Sigmoid colon (tissue), 7 donors: ENCODE results near the gene POLE2. TPM values are rescaled to one million over a fixed set of nuclear protein-coding genes. Genes with fewer than 3 reads are reported as not detected.

Experiments
- DNase-seq: peaks from one replicate; pipeline ENCODE4 v3.0.0-alpha.2; 2019
- H3K27ac ChIP-seq, 4 donors: fragments of 200-600 bp; sonication (generic); one replicate each; pipeline ENCODE4 v1.5.1; 2016 to 2019; ENCODE audit warnings: mild to moderate bottlenecking in 1 of 4
- H3K27me3 ChIP-seq, 3 donors: fragments of 200-600 bp; sonication (generic); one replicate each; pipeline ENCODE4 v1.5.1; 2019; ENCODE audit warnings: mild to moderate bottlenecking in 1 of 3
- H3K36me3 ChIP-seq, 4 donors: fragments of 200-600 bp; sonication (generic); one replicate each; pipeline ENCODE4 v1.5.1; 2016 to 2019
- H3K4me1 ChIP-seq, 4 donors: fragments of 200-600 bp; sonication (generic); one replicate each; pipeline ENCODE4 v1.5.1; 2017 to 2019
- H3K4me3 ChIP-seq, 4 donors: fragments of 200-600 bp; sonication (generic); one replicate each; pipeline ENCODE4 v1.5.1; 2017 to 2019; ENCODE audit warnings: mild to moderate bottlenecking in 2 of 4, moderate library complexity in 1 of 4
- H3K9me3 ChIP-seq, 4 donors: fragments of 200-600 bp in 3 of 4; sonication (generic) in 3 of 4; one replicate each; pipeline versions ENCODE4 v1.5.1 to v1.6.1; 2013 to 2019
- CTCF ChIP-seq, 4 experiments: fragments of 450-650 bp in 3 of 4; fragments of 200-600 bp in 1 of 4; IDR thresholded peaks; one replicate each; pipeline ENCODE4 v1.5.1; 2016 to 2019; ENCODE audit warnings: antibody characterized with exemption in 4 of 4, mild to moderate bottlenecking in 3 of 4, moderate library complexity in 2 of 4
- EP300 ChIP-seq, 4 donors: sonication (generic); formaldehyde crosslinking; IDR thresholded peaks; one replicate each; pipeline ENCODE4 v1.6.1; 2017; ENCODE audit warnings: antibody characterized with exemption in 4 of 4
- POLR2A ChIP-seq, 2 donors: fragments of 450-650 bp; IDR thresholded peaks; one replicate each; pipeline ENCODE4 v1.6.1; 2016; ENCODE audit warnings: antibody characterized with exemption in 2 of 2, mild to moderate bottlenecking in 2 of 2, moderate library complexity in 2 of 2
- POLR2AphosphoS5 ChIP-seq, 4 donors: sonication (generic); formaldehyde crosslinking; IDR thresholded peaks; one replicate each; pipeline ENCODE4 v1.6.1; 2017; ENCODE audit warnings: antibody characterized with exemption in 4 of 4
- WGBS, 2 donors: extraction: QIAGEN DNeasy Blood & Tissue Kit; methylation state at CpG; one replicate each; pipeline ENCODE4 v1.1.7; 2013; 5-methylcytosine and 5-hydroxymethylcytosine counted together
- intact Hi-C: fragments of 100-400 bp; cut with DNase I; formaldehyde crosslinking; loops from one replicate; pipeline ENCODE4 v1.15.1; 2023
- polyA plus RNA-seq, 3 donors: library from polyadenylated mRNA; stranded (reverse); fragments of 200-250 nt; gene quantifications; one replicate each; pipeline ENCODE4 v1.2.3, GENCODE V29; 2013
- total RNA-seq, 4 donors: library from RNA; depleted of rRNA; stranded (reverse); fragments of >200 nt; gene quantifications; one replicate each; pipeline ENCODE4 v1.1.0, GENCODE V29; 2016
- donor health status: healthy with polysubstance abuse.
- donor health status: Bipolar disorder and iron deficiency.
- donor health status: healthy.

POLE2 gene
- total and polyA plus RNA-seq, 7 donors, result 1.4 to 6.9 (median 3.1) TPM; not detected in 1

DNA sequence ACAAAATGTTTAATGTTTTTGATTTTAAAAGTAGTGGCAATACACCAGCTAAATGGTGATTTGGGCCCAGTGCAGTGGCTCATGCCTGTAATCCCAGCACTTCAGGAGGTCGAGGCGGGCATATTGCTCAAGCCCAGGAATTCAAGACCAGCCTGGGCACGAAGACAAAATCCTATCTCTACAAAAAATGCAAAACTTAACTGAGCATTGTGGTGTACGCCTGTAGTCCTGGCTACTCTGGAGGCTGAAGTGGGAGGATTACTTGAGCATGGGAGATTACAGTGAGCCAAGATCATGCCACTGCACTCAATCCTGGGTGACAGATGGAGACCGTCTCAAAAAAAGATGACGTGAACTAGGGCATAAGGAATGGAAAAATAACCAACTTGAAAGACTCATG lies 72.2 kb downstream of the POLE2 start:
- Histone ChIP-seq H3K9me3 (no peaks in the 10 kb centered on the region), H3K27ac (no peak overlapping the region), H3K36me3 (peaks cover 0 to 14% (median 3%) of the 10 kb centered on the region in 4 donors), H3K27me3 (no peaks in the 10 kb centered on the region), H3K4me3 (no peak overlapping the region), H3K4me1 (peaks cover 0 to 14% (median 7%) of the 10 kb centered on the region in 4 donors)
- no peak for DNase-seq
- TF ChIP-seq POLR2A (IDR thresholded peaks at IDR 0.05) (no peak), CTCF (IDR thresholded peaks at IDR 0.05) (no peak), POLR2AphosphoS5 (IDR thresholded peaks at IDR 0.05) (no peak), EP300 (IDR thresholded peaks at IDR 0.05) (no peak)
- WGBS, 2 donors, result 94 to 97% methylated on average over 6 of the region's 6 CpGs
- intact Hi-C loops, result no loop called here

DNA sequence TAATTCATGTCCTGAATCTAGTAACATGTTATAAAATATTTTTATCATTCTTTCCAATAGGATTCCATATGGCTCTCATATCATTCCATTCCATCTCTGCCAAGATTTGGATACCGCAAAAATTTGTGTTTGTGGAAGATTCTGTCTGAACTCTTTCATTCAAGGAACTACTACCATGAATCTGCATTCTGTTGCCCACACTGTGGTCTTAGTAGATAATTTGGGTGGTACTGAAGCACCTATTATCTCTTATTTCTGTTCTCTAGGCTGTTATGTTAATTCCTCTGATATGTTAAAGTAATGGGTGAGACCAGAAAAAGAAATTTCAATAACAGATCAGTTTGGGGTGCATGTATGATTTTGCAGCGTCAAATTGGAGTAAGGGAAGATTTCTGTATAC lies 73.8 kb downstream of the POLE2 start:
- Histone ChIP-seq H3K36me3 (peaks cover 0 to 14% (median 3%) of the 10 kb centered on the region in 4 donors), H3K27ac (no peak overlapping the region), H3K4me3 (no peak overlapping the region), H3K9me3 (no peaks in the 10 kb centered on the region), H3K4me1 (peaks cover 0 to 7% (median 3%) of the 10 kb centered on the region in 4 donors), H3K27me3 (no peaks in the 10 kb centered on the region)
- no peak for DNase-seq
- TF ChIP-seq CTCF (IDR thresholded peaks at IDR 0.05), result no peak
- TF ChIP-seq POLR2A (IDR thresholded peaks at IDR 0.05), result no peak
- whole genome bisulfite sequencing, 2 donors, result 96 to 97% methylated on average over 2 of the region's 2 CpGs
- intact Hi-C loops, result no loop called here

- no peaks in the 10 kb centered on the region for H3K27me3 ChIP-seq
- no peak overlapping the region for H3K27ac ChIP-seq
- intact Hi-C loops, result no loop called here
- WGBS, 2 donors, result 94% methylated on average over 8 of the region's 8 CpGs
- no peak overlapping the region for H3K4me3 ChIP-seq
- TF ChIP-seq EP300 (IDR thresholded peaks at IDR 0.05) (no peak), POLR2AphosphoS5 (IDR thresholded peaks at IDR 0.05) (no peak), CTCF (IDR thresholded peaks at IDR 0.05) (no peak), POLR2A (IDR thresholded peaks at IDR 0.05) (no peak)
- H3K9me3 ChIP-seq, result no peaks in the 10 kb centered on the region
- no peaks in the 10 kb centered on the region for H3K4me1 ChIP-seq
- DNase-seq, result no peak
- peaks cover 0 to 2% (median under 1%) of the 10 kb centered on the region in 4 donors for H3K36me3 ChIP-seq
Measured at GRCh38 chr14:49612671-49613070, 75.3 kb downstream of the POLE2 start.

- Histone ChIP-seq H3K4me1 (no peaks in the 10 kb centered on the region), H3K9me3 (no peaks in the 10 kb centered on the region), H3K4me3 (no peak overlapping the region), H3K27ac (no peak overlapping the region), H3K36me3 (peaks cover 0 to 3% (median 0%) of the 10 kb centered on the region in 4 donors), H3K27me3 (no peaks in the 10 kb centered on the region)
- intact Hi-C loops, result no loop called here
- TF ChIP-seq POLR2A (IDR thresholded peaks at IDR 0.05) (no peak), EP300 (IDR thresholded peaks at IDR 0.05) (no peak), POLR2AphosphoS5 (IDR thresholded peaks at IDR 0.05) (no peak), CTCF (IDR thresholded peaks at IDR 0.05) (no peak)
- DNase-seq, result no peak
- WGBS, 2 donors, result 92 to 93% methylated on average over 4 of the region's 4 CpGs
Measured at GRCh38 chr14:49612251-49612650, 75.8 kb downstream of the POLE2 start.

- H3K27ac ChIP-seq, result no peak overlapping the region
- H3K9me3 ChIP-seq, result no peaks in the 10 kb centered on the region
- no peak for TF ChIP-seq CTCF (IDR thresholded peaks at IDR 0.05)
- no peak for TF ChIP-seq POLR2A (IDR thresholded peaks at IDR 0.05)
- TF ChIP-seq EP300 (IDR thresholded peaks at IDR 0.05), result no peak
- TF ChIP-seq POLR2AphosphoS5 (IDR thresholded peaks at IDR 0.05), result no peak
- no peaks in the 10 kb centered on the region for H3K27me3 ChIP-seq
- H3K4me1 ChIP-seq, result no peaks in the 10 kb centered on the region
- WGBS, 2 donors, result 44 to 93% methylated on average over 6 of the region's 6 CpGs
- H3K36me3 ChIP-seq, result peaks cover 0 to 13% (median 1%) of the 10 kb centered on the region in 4 donors
- no peak overlapping the region for H3K4me3 ChIP-seq
- intact Hi-C loops, result no loop called here
- DNase-seq, result no peak
Measured at GRCh38 chr14:49607583-49607982, 80.4 kb downstream of the POLE2 start.
